B cell (primary cell): ENCODE data around the gene SUGCT. TPM values are rescaled to one million over a fixed set of nuclear protein-coding genes. Genes with fewer than 3 reads are reported as not detected.

Source experiments
- ATAC-seq: fragments of 200-7000 bp; cut with Tn5 transposase; one replicate; pipeline ENCODE4 v1.10.0; 2021; ENCODE audit warnings: low read depth, mild to moderate bottlenecking, moderate number of reproducible peaks, moderate library complexity
- CTCF ChIA-PET: fragments of 350-600 bp; sonication (Branson Sonifier 250); formaldehyde crosslinking; loops from one replicate; lab custom pipeline; 2021; ENCODE audit warnings: antibody characterized with exemption, inconsistent platforms; lab: Charles Lee
- POLR2A ChIA-PET: fragments of 350-600 bp; sonication (Branson Sonifier 250); formaldehyde crosslinking; loops from one replicate; lab custom pipeline; 2021; ENCODE audit warnings: antibody characterized with exemption; lab: Charles Lee
- DNase-seq: peaks from one replicate; pipeline ENCODE4 v3.0.0; 2013
- H2AFZ ChIP-seq: 2 replicates; pipeline ENCODE4 v1.6.1; 2012; ENCODE audit warnings: mild to moderate bottlenecking, low read depth, low read length; ENCODE audit not compliant: insufficient read depth, poor library complexity, severe bottlenecking
- H3K27ac ChIP-seq, 2 donors: 1 replicate in 1 of 2; 2 replicates in 1 of 2; pipeline ENCODE4 v1.5.1; 2012 to 2013; ENCODE audit warnings: low read length in 2 of 2, mild to moderate bottlenecking in 2 of 2, moderate library complexity in 1 of 2
- H3K27me3 ChIP-seq, 4 experiments: fragments of 200-600 bp in 1 of 4; sonication (generic) in 1 of 4; replicated peaks in 1 of 4; 1 replicate in 2 of 4; 2 replicates in 2 of 4; pipeline versions ENCODE4 v1.6.1 to v1.7.0; 2013 to 2016; ENCODE audit warnings: low read length in 3 of 4, mild to moderate bottlenecking in 2 of 4, mixed read lengths in 1 of 4, moderate library complexity in 1 of 4; ENCODE audit not compliant: insufficient read depth in 4 of 4, control insufficient read depth in 3 of 4; ENCODE audit errors: control extremely low read depth in 1 of 4
- H3K36me3 ChIP-seq, 2 experiments: replicated peaks in 1 of 2; 1 replicate in 1 of 2; 2 replicates in 1 of 2; pipeline versions ENCODE4 v1.6.1 to v1.7.1; 2013; ENCODE audit warnings: low read length in 1 of 2; ENCODE audit not compliant: insufficient read depth in 2 of 2, control insufficient read depth in 1 of 2; ENCODE audit errors: control extremely low read depth in 1 of 2, extremely low read depth in 1 of 2
- H3K4me1 ChIP-seq, 2 donors: fragments of 200-600 bp in 1 of 2; sonication (generic) in 1 of 2; 1 replicate in 1 of 2; 2 replicates in 1 of 2; pipeline versions ENCODE4 v1.5.1 to v1.6.1; 2013 to 2017; ENCODE audit warnings: low read length in 2 of 2; ENCODE audit not compliant: control insufficient read depth in 2 of 2, insufficient read depth in 2 of 2
- H3K4me2 ChIP-seq: replicated peaks from 2 replicates; pipeline ENCODE3; 2012; ENCODE audit warnings: mild to moderate bottlenecking, low read depth, low read length; ENCODE audit not compliant: poor library complexity, severe bottlenecking
- H3K4me3 ChIP-seq, 5 experiments: fragments of 200-600 bp in 1 of 5; sonication (generic) in 1 of 5; 1 replicate in 3 of 5; 2 replicates in 2 of 5; pipeline versions ENCODE4 v1.5.1 to v1.7.0; 2011 to 2016; ENCODE audit warnings: low read length in 4 of 5, mild to moderate bottlenecking in 4 of 5, low read depth in 2 of 5, control low read depth in 1 of 5, moderate library complexity in 1 of 5; ENCODE audit not compliant: insufficient read depth in 1 of 5; ENCODE audit errors: control extremely low read depth in 1 of 5, extremely low read depth in 1 of 5
- H3K79me2 ChIP-seq: fragments of 200-600 bp; sonication (generic); one replicate; pipeline ENCODE4 v1.6.0; 2016; ENCODE audit warnings: low read length; ENCODE audit not compliant: control insufficient read depth, insufficient read depth
- H3K9ac ChIP-seq: fragments of 200-600 bp; sonication (generic); 2 replicates; pipeline ENCODE4 v1.6.1; 2017; ENCODE audit warnings: mild to moderate bottlenecking, low read length, moderate library complexity
- H3K9me3 ChIP-seq, 3 donors: one replicate each; pipeline versions ENCODE4 v1.6.1 to v1.7.1; 2013; ENCODE audit warnings: low read length in 2 of 3; ENCODE audit not compliant: control insufficient read depth in 2 of 3, insufficient read depth in 1 of 3; ENCODE audit errors: control extremely low read depth in 1 of 3
- H4K20me1 ChIP-seq: 2 replicates; pipeline ENCODE4 v1.6.0; 2012; ENCODE audit warnings: mild to moderate bottlenecking, low read length; ENCODE audit not compliant: insufficient read depth, control insufficient read depth, poor library complexity, severe bottlenecking
- H3K27ac Mint-ChIP-seq: one replicate; pipeline ENCODE4 v1.8.0; 2021; ENCODE audit warnings: mixed read lengths
- H3K27me3 Mint-ChIP-seq: one replicate; pipeline ENCODE4 v1.8.0; 2021; ENCODE audit warnings: mixed read lengths
- H3K4me1 Mint-ChIP-seq: one replicate; pipeline ENCODE4 v1.8.0; 2021; ENCODE audit warnings: mixed read lengths
- H3K4me3 Mint-ChIP-seq: one replicate; pipeline ENCODE4 v1.8.0; 2021; ENCODE audit warnings: mixed read lengths
- H3K9me3 Mint-ChIP-seq: one replicate; pipeline ENCODE4 v1.8.0; 2022; ENCODE audit warnings: mixed read lengths; ENCODE audit not compliant: insufficient read depth
- EZH2 ChIP-seq: IDR thresholded peaks from 2 replicates; pipeline ENCODE4 v1.6.1; 2012; ENCODE audit warnings: borderline replicate concordance, low read depth, mild to moderate bottlenecking, moderate library complexity, low read length; ENCODE audit not compliant: insufficient read depth, poor library complexity, severe bottlenecking
- WGBS: methylation state at CpG from one replicate; pipeline ENCODE4 v1.1.5; 2013; ENCODE audit warnings: missing lambda C conversion rate; ENCODE audit not compliant: insufficient coverage; 5-methylcytosine and 5-hydroxymethylcytosine counted together
- intact Hi-C: fragments of 100-400 bp; cut with micrococcal nuclease; formaldehyde crosslinking; loops from one replicate; pipeline ENCODE4 v1.10.0; 2022
- polyA plus RNA-seq: library from polyadenylated mRNA; depleted of rRNA; stranded (reverse); fragments of >200 nt; gene quantifications from 2 replicates; pipeline ENCODE4 v1.2.3, GENCODE V29; 2012
- total RNA-seq, 2 donors: library from RNA; stranded (reverse); fragments of 120-200 nt in 1 of 2; gene quantifications; 1 replicate in 1 of 2; 2 replicates in 1 of 2; pipeline versions ENCODE4 v1.2.3 to v1.2.4, GENCODE V29; 2013 to 2022
- TF ChIP-seq, protein P1 (sequence below): fragments of 200-600 bp; IDR thresholded peaks from one replicate; pipeline ENCODE4 v1.8.0; 2022; ENCODE audit warnings: antibody characterized with exemption, mild to moderate bottlenecking

The SUGCT gene
- total and polyA plus RNA-seq, 2 donors (not counting 1 experiment from before 2014, with no cell fraction given), result 0.19 to 0.86 TPM

DNA sequence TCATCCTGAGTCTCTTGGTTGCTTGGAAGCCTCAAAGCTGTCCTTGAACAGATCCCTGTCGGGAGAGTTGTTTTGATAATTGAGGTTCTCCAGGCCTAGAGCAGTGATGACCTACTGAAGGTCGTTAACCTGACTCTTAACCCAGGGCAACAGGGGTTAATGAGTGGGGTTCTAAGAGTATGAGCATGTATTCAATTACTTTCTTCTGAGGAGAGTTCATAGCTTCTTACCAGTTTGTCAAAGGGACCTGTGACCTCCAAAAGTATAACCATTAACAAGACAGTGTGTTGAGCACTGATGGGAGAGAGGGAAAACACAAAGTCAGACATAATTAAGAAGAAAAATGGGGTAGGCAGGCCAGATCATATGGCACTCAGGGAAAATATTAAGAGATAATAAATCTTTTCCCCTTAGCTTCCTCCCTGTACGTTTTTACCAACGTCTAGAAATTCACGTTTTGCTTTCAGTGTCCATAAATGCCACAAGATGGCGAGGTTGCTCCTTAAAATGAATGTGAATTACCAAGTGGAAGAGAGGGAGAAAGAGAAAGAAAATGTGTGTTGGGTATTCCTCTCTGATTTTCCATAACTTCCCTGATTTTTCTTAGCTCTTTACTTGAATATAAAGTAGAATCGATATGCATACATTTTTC, 97.6 kb downstream of the SUGCT start:
- no peaks in the 10 kb centered on the region for H4K20me1 ChIP-seq
- H3K36me3 ChIP-seq, result no peaks in the 10 kb centered on the region
- H3K4me2 ChIP-seq, result no peak overlapping the region
- ATAC-seq, result no peak
- Mint-ChIP-seq H3K27me3 (peaks cover 3% of the 10 kb centered on the region), H3K4me3 (no peak overlapping the region), H3K4me1 (peaks cover under 1% of the 10 kb centered on the region), H3K9me3 (no peaks in the 10 kb centered on the region), H3K27ac (no peak overlapping the region)
- H3K27ac ChIP-seq, result no peak overlapping the region
- H3K4me1 ChIP-seq, result no peaks in the 10 kb centered on the region
- ChIA-PET CTCF (interaction anchor here (2.4 kb wide), 1 partner anchor 1473 kb away, joined by 7 read pairs; no protein-coding TSS in a partner anchor), POLR2A (no interaction called here)
- H2AFZ ChIP-seq, result no peak overlapping the region
- WGBS, result no CpG with 5 or more reads among the region's 7 CpGs
- H3K27me3 ChIP-seq, result no peaks in the 10 kb centered on the region
- H3K79me2 ChIP-seq, result no peaks in the 10 kb centered on the region
- H3K4me3 ChIP-seq, result no peak overlapping the region
- intact Hi-C loops, result no loop called here
- no peaks in the 10 kb centered on the region for H3K9me3 ChIP-seq
- TF ChIP-seq EZH2, result no peak
- TF ChIP-seq, protein P1, sequence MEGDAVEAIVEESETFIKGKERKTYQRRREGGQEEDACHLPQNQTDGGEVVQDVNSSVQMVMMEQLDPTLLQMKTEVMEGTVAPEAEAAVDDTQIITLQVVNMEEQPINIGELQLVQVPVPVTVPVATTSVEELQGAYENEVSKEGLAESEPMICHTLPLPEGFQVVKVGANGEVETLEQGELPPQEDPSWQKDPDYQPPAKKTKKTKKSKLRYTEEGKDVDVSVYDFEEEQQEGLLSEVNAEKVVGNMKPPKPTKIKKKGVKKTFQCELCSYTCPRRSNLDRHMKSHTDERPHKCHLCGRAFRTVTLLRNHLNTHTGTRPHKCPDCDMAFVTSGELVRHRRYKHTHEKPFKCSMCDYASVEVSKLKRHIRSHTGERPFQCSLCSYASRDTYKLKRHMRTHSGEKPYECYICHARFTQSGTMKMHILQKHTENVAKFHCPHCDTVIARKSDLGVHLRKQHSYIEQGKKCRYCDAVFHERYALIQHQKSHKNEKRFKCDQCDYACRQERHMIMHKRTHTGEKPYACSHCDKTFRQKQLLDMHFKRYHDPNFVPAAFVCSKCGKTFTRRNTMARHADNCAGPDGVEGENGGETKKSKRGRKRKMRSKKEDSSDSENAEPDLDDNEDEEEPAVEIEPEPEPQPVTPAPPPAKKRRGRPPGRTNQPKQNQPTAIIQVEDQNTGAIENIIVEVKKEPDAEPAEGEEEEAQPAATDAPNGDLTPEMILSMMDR, result no peak
- DNase-seq, result peak; percentile 8
- H3K9ac ChIP-seq, result no peak overlapping the region

DNA sequence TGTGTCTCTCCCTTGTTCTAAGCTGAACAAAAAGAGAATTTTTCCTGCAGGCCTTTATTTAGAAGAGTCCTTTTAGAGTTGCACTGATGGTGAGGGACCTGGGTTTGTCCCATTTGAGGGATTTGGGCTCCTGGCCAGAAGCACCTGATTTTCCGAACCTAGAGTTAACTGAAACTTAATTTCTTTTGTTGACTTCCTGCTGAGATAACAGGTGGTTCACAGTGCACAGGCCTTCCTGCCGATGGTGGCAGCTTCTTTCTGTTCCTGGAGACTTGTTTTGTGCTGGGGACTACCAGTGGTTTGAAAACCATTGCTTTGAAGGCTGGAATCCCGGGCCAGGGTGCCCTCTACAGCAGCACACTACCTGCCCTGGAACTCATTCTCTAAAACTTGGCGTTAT, 99.2 kb downstream of the SUGCT start:
- no peak overlapping the region for H3K27ac Mint-ChIP-seq
- ChIA-PET CTCF (no interaction called here), POLR2A (no interaction called here)
- Histone ChIP-seq H3K4me3 (no peak overlapping the region), H3K79me2 (no peaks in the 10 kb centered on the region), H3K27ac (no peak overlapping the region), H3K36me3 (no peaks in the 10 kb centered on the region), H3K4me2 (no peak overlapping the region), H3K27me3 (no peaks in the 10 kb centered on the region), H4K20me1 (no peaks in the 10 kb centered on the region), H3K9ac (no peak overlapping the region), H3K4me1 (no peaks in the 10 kb centered on the region), H2AFZ (peak overlapping the region; percentile 22), H3K9me3 (no peaks in the 10 kb centered on the region)
- no peak overlapping the region for H3K4me3 Mint-ChIP-seq
- H3K9me3 Mint-ChIP-seq, result no peaks in the 10 kb centered on the region
- no peak for DNase-seq
- 50% methylated on average over 1 of the region's 4 CpGs for WGBS
- intact Hi-C loops, result no loop called here
- H3K4me1 Mint-ChIP-seq, result peaks cover 2% of the 10 kb centered on the region
- TF ChIP-seq, protein P1, result no peak
- no peak for TF ChIP-seq EZH2
- H3K27me3 Mint-ChIP-seq, result no peaks in the 10 kb centered on the region
- ATAC-seq, result no peak
